NCI-H226 (cell line): ENCODE data around the gene LRPPRC.
"Not testable (repeated sequence)": the region's sequence is repeated elsewhere in the genome, so short reads cannot be mapped to it uniquely, and the experiment has no call there.

ENCODE experiments used
- DNase-seq: peaks from one replicate; pipeline ENCODE4 v3.0.0-alpha.2; 2015

LRPPRC gene

GRCh38 chr2:43995733-43996533 lies at the start of gene LRPPRC:
LRPPRC (minus strand) TSS chr2:43995989; CDS start chr2:43995947, 42 bp downstream.
- peak; percentile 92 for DNase-seq

- DNase-seq = no peak
These were observed 49.3 kb upstream of the LRPPRC start for GRCh38 chr2:44045061-44045460.

- peak; percentile 66 for DNase-seq
These were observed 48.5 kb upstream of the LRPPRC start for GRCh38 chr2:44044281-44044720.

GRCh38 chr2:44040365-44040764 lies 44.6 kb upstream of the LRPPRC start:
- no peak for DNase-seq

- no peak for DNase-seq
These were observed 42.5 kb upstream of the LRPPRC start for GRCh38 chr2:44038277-44038676.

- no peak for DNase-seq
These were observed 41.4 kb upstream of the LRPPRC start for GRCh38 chr2:44037221-44037620.

- no peak for DNase-seq
These were observed 38.2 kb upstream of the LRPPRC start for GRCh38 chr2:44033947-44034346.

GRCh38 chr2:44027076-44027475 lies 31.3 kb upstream of the LRPPRC start:
- not testable (repeated sequence) for DNase-seq

GRCh38 chr2:44016282-44016681 lies 20.5 kb upstream of the LRPPRC start:
- DNase-seq = peak; percentile 18

GRCh38 chr2:44015239-44015638 lies 19.4 kb upstream of the LRPPRC start:
- DNase-seq = no peak

GRCh38 chr2:44013205-44013604 lies 17.4 kb upstream of the LRPPRC start:
- not testable (repeated sequence) for DNase-seq

GRCh38 chr2:44010266-44010665 lies 14.5 kb upstream of the LRPPRC start:
- DNase-seq = no peak

GRCh38 chr2:44009136-44009735 lies 13.4 kb upstream of the LRPPRC start:
- no peak for DNase-seq

GRCh38 chr2:44005846-44006245 lies 10.1 kb upstream of the LRPPRC start:
- no peak for DNase-seq

GRCh38 chr2:44004735-44005602 lies 9.2 kb upstream of the LRPPRC start:
- DNase-seq = no peak

GRCh38 chr2:44001716-44002115 lies 5.9 kb upstream of the LRPPRC start:
- no peak for DNase-seq

GRCh38 chr2:43998263-43998662 lies 2.5 kb upstream of the LRPPRC start:
- DNase-seq = no peak

GRCh38 chr2:43993437-43993836 lies 2.4 kb downstream of the LRPPRC start:
- DNase-seq = no peak

GRCh38 chr2:43989545-43989944 lies 6.2 kb downstream of the LRPPRC start:
- no peak for DNase-seq

GRCh38 chr2:43986600-43986999 lies 9.2 kb downstream of the LRPPRC start:
- DNase-seq = no peak

- DNase-seq = no peak
These were observed 10.4 kb downstream of the LRPPRC start for GRCh38 chr2:43985359-43985758.

- DNase-seq = no peak
These were observed 11.3 kb downstream of the LRPPRC start for GRCh38 chr2:43984533-43984932.

- no peak for DNase-seq
These were observed 14.9 kb downstream of the LRPPRC start for GRCh38 chr2:43980902-43981301.
